Gastrocnemius medialis (tissue), 4 donors: ENCODE results near the gene RYR1. TPM values are rescaled to one million over a fixed set of nuclear protein-coding genes. Genes with fewer than 3 reads are reported as not detected.
"Not testable (repeated sequence)": the region's sequence is repeated elsewhere in the genome, so short reads cannot be mapped to it uniquely, and the experiment has no call there.

Experiments used
- ATAC-seq, 2 donors: fragments of 150-250 bp; one replicate each; pipeline ENCODE4 v1.9.1; 2016
- DNase-seq, 2 donors: peaks; one replicate each; pipeline ENCODE4 v3.0.0-alpha.2; 2019
- H3K27ac ChIP-seq, 4 donors: fragments of 200-600 bp; sonication (generic); 1 replicate in 1 of 4; 2 replicates in 3 of 4; pipeline ENCODE4 v1.5.1; 2016 to 2018; ENCODE audit warnings: mild to moderate bottlenecking in 2 of 4, moderate library complexity in 1 of 4
- H3K27me3 ChIP-seq, 3 donors: fragments of 200-600 bp; sonication (generic) in 2 of 3; 1 replicate in 1 of 3; 2 replicates in 2 of 3; pipeline versions ENCODE4 v1.5.1 to v1.6.0; 2016 to 2019; ENCODE audit warnings: mild to moderate bottlenecking in 1 of 3, moderate library complexity in 1 of 3
- H3K36me3 ChIP-seq, 2 donors: fragments of 200-600 bp; sonication (generic) in 1 of 2; one replicate each; pipeline ENCODE4 v1.5.1; 2017 to 2018
- H3K4me1 ChIP-seq, 2 donors: fragments of 200-600 bp; sonication (generic) in 1 of 2; one replicate each; pipeline ENCODE4 v1.5.1; 2016 to 2017; ENCODE audit warnings: mild to moderate bottlenecking in 2 of 2
- H3K4me3 ChIP-seq, 4 donors: fragments of 200-600 bp; sonication (generic) in 3 of 4; 1 replicate in 1 of 4; 2 replicates in 3 of 4; pipeline ENCODE4 v1.5.1; 2016 to 2019; ENCODE audit warnings: mild to moderate bottlenecking in 2 of 4
- H3K9me3 ChIP-seq, 3 donors: fragments of 200-600 bp; sonication (generic) in 2 of 3; 1 replicate in 1 of 3; 2 replicates in 2 of 3; pipeline ENCODE4 v1.5.1; 2016 to 2019
- CTCF ChIP-seq, 5 experiments: fragments of 450-650 bp in 3 of 5; fragments of 200-600 bp in 2 of 5; sonication (generic) in 2 of 5; IDR thresholded peaks in 4 of 5; conservative IDR thresholded peaks in 1 of 5; 1 replicate in 4 of 5; 2 replicates in 1 of 5; pipeline ENCODE4 v1.5.1; 2016 to 2019; ENCODE audit warnings: antibody characterized with exemption in 5 of 5, mild to moderate bottlenecking in 3 of 5, moderate library complexity in 3 of 5
- POLR2A ChIP-seq, 2 donors: fragments of 450-650 bp; IDR thresholded peaks; one replicate each; pipeline ENCODE4 v1.6.1; 2017; ENCODE audit warnings: antibody characterized with exemption in 2 of 2, mild to moderate bottlenecking in 2 of 2, moderate library complexity in 2 of 2
- in situ Hi-C, 4 donors: fragments of 200-750 bp; cut with MboI; loops; one replicate each; pipeline versions ENCODE4 v1.15.0 to v1.8.0; 2017; ENCODE audit warnings: low sequenced_read_pairs in 4 of 4
- intact Hi-C: fragments of 100-400 bp; cut with DNase I; formaldehyde crosslinking; loops from one replicate; pipeline ENCODE4 v1.15.1; 2023; ENCODE audit warnings: low total_unique reads
- total RNA-seq, 4 donors: library from RNA; depleted of rRNA; stranded (reverse); fragments of >200 nt; gene quantifications; one replicate each; pipeline versions ENCODE4 v1.1.0 to v1.2.3, GENCODE V29; 2016

RYR1 gene
- total RNA-seq, 4 donors from 2014 or later, result 607 to 831 (median 724) TPM

GRCh38 chr19:38509027-38509426 is 75.5 kb downstream of the RYR1 start:
- H3K9me3 ChIP-seq, result no peaks in the 10 kb centered on the region
- no peaks in the 10 kb centered on the region for H3K27me3 ChIP-seq
- H3K27ac ChIP-seq, result no peak overlapping the region
- no peak overlapping the region for H3K4me3 ChIP-seq
- peaks cover 0 to 100% of the 10 kb centered on the region in 2 donors for H3K36me3 ChIP-seq
- no peaks in the 10 kb centered on the region for H3K4me1 ChIP-seq
- intact Hi-C loops, result no loop called here
- ATAC-seq (no peak), DNase-seq (no peak)
- TF ChIP-seq POLR2A (IDR thresholded peaks at IDR 0.05), result no peak
- no peak for TF ChIP-seq CTCF (IDR thresholded peaks at IDR 0.05 in 4 of 5, conservative IDR thresholded peaks at IDR 0.05 in 1 of 5)
- in situ Hi-C loops, result no loop called here

- TF ChIP-seq CTCF (IDR thresholded peaks at IDR 0.05 in 4 of 5, conservative IDR thresholded peaks at IDR 0.05 in 1 of 5), result no peak
- intact Hi-C loops, result loop anchor here (5.0 kb wide), 1 partner anchor 44 kb away; no protein-coding TSS in a partner anchor
- no peak overlapping the region for H3K4me3 ChIP-seq
- no peak for ATAC-seq
- H3K4me1 ChIP-seq, result no peaks in the 10 kb centered on the region
- no peak for DNase-seq
- H3K27me3 ChIP-seq, result no peaks in the 10 kb centered on the region
- in situ Hi-C loops, result no loop called here
- H3K27ac ChIP-seq, result peak overlapping the region in 2 of 4 donors; percentile 26 to 29
- H3K9me3 ChIP-seq, result no peaks in the 10 kb centered on the region
- H3K36me3 ChIP-seq, result peaks cover 0 to 100% of the 10 kb centered on the region in 2 donors
Measured at GRCh38 chr19:38511074-38511708, 77.7 kb downstream of the RYR1 start.

GRCh38 chr19:38512277-38512676 is 78.8 kb downstream of the RYR1 start:
- DNase-seq (no peak), ATAC-seq (no peak)
- Histone ChIP-seq H3K4me1 (no peaks in the 10 kb centered on the region), H3K36me3 (peaks cover 0 to 100% of the 10 kb centered on the region in 2 donors), H3K9me3 (no peaks in the 10 kb centered on the region), H3K27me3 (no peaks in the 10 kb centered on the region), H3K4me3 (no peak overlapping the region), H3K27ac (peak overlapping the region in 2 of 4 donors; percentile 6 to 78)
- intact Hi-C loops (loop anchor here (5.0 kb wide), 1 partner anchor 45 kb away; no protein-coding TSS in a partner anchor), in situ Hi-C loops (no loop called here)
- TF ChIP-seq POLR2A (IDR thresholded peaks at IDR 0.05), result no peak
- TF ChIP-seq CTCF (IDR thresholded peaks at IDR 0.05 in 4 of 5, conservative IDR thresholded peaks at IDR 0.05 in 1 of 5), result no peak

- H3K27me3 ChIP-seq, H3K9me3 ChIP-seq, ATAC-seq, DNase-seq, H3K4me3 ChIP-seq, H3K4me1 ChIP-seq, in situ Hi-C loops: not testable (repeated sequence)
- intact Hi-C loops, result loop anchor here (1.0 to 5.0 kb wide), 2 partner anchors 46 to 58 kb away; no protein-coding TSS in a partner anchor
- H3K36me3 ChIP-seq, result peaks cover 0 to 99% of the 10 kb centered on the region in 2 donors
- H3K27ac ChIP-seq, result peak overlapping the region; percentile 59 to 78 (median 60)
Measured at GRCh38 chr19:38513156-38513555, 79.7 kb downstream of the RYR1 start.

- Histone ChIP-seq H3K36me3 (peaks cover 0 to 93% of the 10 kb centered on the region in 2 donors), H3K27me3 (no peaks in the 10 kb centered on the region)
- peak; percentile 31 to 63 for ATAC-seq
Measured at GRCh38 chr19:38513762-38514167, 80.3 kb downstream of the RYR1 start.

More at GRCh38 chr19:38513762-38514167, 80.3 kb downstream of the RYR1 start:
- in situ Hi-C loops (no loop called here), intact Hi-C loops (loop anchor here (1.0 to 5.0 kb wide), 2 partner anchors 46 to 58 kb away; no protein-coding TSS in a partner anchor)
- no peak for DNase-seq
- Histone ChIP-seq H3K9me3 (no peaks in the 10 kb centered on the region), H3K27ac (peak overlapping the region; percentile 59 to 78 (median 60)), H3K4me3 (no peak overlapping the region), H3K4me1 (no peaks in the 10 kb centered on the region)
- TF ChIP-seq POLR2A (IDR thresholded peaks at IDR 0.05) (no peak), CTCF (IDR thresholded peaks at IDR 0.05 in 4 of 5, conservative IDR thresholded peaks at IDR 0.05 in 1 of 5) (no peak)
